Measurements from ENCODE around the gene PRKG1.

GRCh38 chr10:51308116-51308515 lies 233.8 kb downstream of the PRKG1 start:
- TF ChIP-seq CTCF (IDR thresholded peaks at IDR 0.05) (no peak), POLR2A (IDR thresholded peaks at IDR 0.05) (no peak)

Data from Peyer's patch (tissue), 4 donors.